Measurements from ENCODE around the gene IGFALS. TPM values are rescaled to one million over a fixed set of nuclear protein-coding genes. Genes with fewer than 3 reads are reported as not detected.
"Not testable (repeated sequence)": the region's sequence is repeated elsewhere in the genome, so short reads cannot be mapped to it uniquely, and the experiment has no call there.

IGFALS gene
- total RNA-seq, 2 donors from 2014 or later, result 0.28 to 0.54 TPM

GRCh38 chr16:1810106-1810505 lies 16.6 kb upstream of the IGFALS start:
- Histone ChIP-seq H3K27ac (no peak overlapping the region), H3K36me3 (peaks cover 34% of the 10 kb centered on the region), H3K4me3 (no peak overlapping the region), H3K4me1 (ENCODE audit: control insufficient read depth in 1 of 2, low read depth in 2 of 2) (no peaks in the 10 kb centered on the region), H3K9me3 (no peaks in the 10 kb centered on the region), H3K27me3 (replicated peaks; ENCODE audit: insufficient read depth) (no peaks in the 10 kb centered on the region)
- ATAC-seq (ENCODE audit: insufficient number of reproducible peaks, low FRiP score, low read depth) (no peak), DNase-seq (ENCODE audit: low spot score) (no peak)
- TF ChIP-seq CTCF (IDR thresholded peaks at IDR 0.05), result no peak

- Histone ChIP-seq H3K9me3 (no peaks in the 10 kb centered on the region), H3K4me3 (no peak overlapping the region), H3K36me3 (peaks cover 34% of the 10 kb centered on the region), H3K27me3 (replicated peaks; ENCODE audit: insufficient read depth) (no peaks in the 10 kb centered on the region), H3K4me1 (ENCODE audit: control insufficient read depth in 1 of 2, low read depth in 2 of 2) (no peaks in the 10 kb centered on the region), H3K27ac (no peak overlapping the region)
- no peak for DNase-seq (ENCODE audit: low spot score)
- TF ChIP-seq CTCF (IDR thresholded peaks at IDR 0.05), result no peak
- ATAC-seq (ENCODE audit: insufficient number of reproducible peaks, low FRiP score, low read depth), result no peak
Measured at GRCh38 chr16:1809281-1809801, 15.8 kb upstream of the IGFALS start.

- H3K36me3 ChIP-seq, result peaks cover 32% of the 10 kb centered on the region
Measured at GRCh38 chr16:1808691-1809090, 15.2 kb upstream of the IGFALS start.

GRCh38 chr16:1807626-1808025 lies 14.1 kb upstream of the IGFALS start:
- H3K4me3 ChIP-seq, result no peak overlapping the region
- H3K27me3 ChIP-seq (replicated peaks; ENCODE audit: insufficient read depth), result no peaks in the 10 kb centered on the region
- DNase-seq (ENCODE audit: low spot score) (no peak), ATAC-seq (ENCODE audit: insufficient number of reproducible peaks, low FRiP score, low read depth) (no peak)
- no peak for TF ChIP-seq CTCF (IDR thresholded peaks at IDR 0.05)
- peaks cover 30% of the 10 kb centered on the region for H3K36me3 ChIP-seq
- no peaks in the 10 kb centered on the region for H3K4me1 ChIP-seq (ENCODE audit: control insufficient read depth in 1 of 2, low read depth in 2 of 2)
- H3K9me3 ChIP-seq, result no peaks in the 10 kb centered on the region
- no peak overlapping the region for H3K27ac ChIP-seq

More at GRCh38 chr16:1808691-1809090, 15.2 kb upstream of the IGFALS start:
- Histone ChIP-seq H3K4me3 (no peak overlapping the region), H3K27ac (no peak overlapping the region), H3K27me3 (replicated peaks; ENCODE audit: insufficient read depth) (no peaks in the 10 kb centered on the region), H3K9me3 (no peaks in the 10 kb centered on the region), H3K4me1 (ENCODE audit: control insufficient read depth in 1 of 2, low read depth in 2 of 2) (no peaks in the 10 kb centered on the region)
- no peak for TF ChIP-seq CTCF (IDR thresholded peaks at IDR 0.05)
- DNase-seq (ENCODE audit: low spot score) (no peak), ATAC-seq (ENCODE audit: insufficient number of reproducible peaks, low FRiP score, low read depth) (no peak)

- TF ChIP-seq CTCF (IDR thresholded peaks at IDR 0.05), result no peak
Measured at GRCh38 chr16:1800701-1801100, 7.2 kb upstream of the IGFALS start.

GRCh38 chr16:1799263-1799662 lies 5.8 kb upstream of the IGFALS start:
- not testable (repeated sequence) for H3K4me1 ChIP-seq (ENCODE audit: control insufficient read depth in 1 of 2, low read depth in 2 of 2); H3K27ac ChIP-seq; H3K4me3 ChIP-seq; H3K27me3 ChIP-seq (replicated peaks; ENCODE audit: insufficient read depth); DNase-seq (ENCODE audit: low spot score); H3K9me3 ChIP-seq; ATAC-seq (ENCODE audit: insufficient number of reproducible peaks, low FRiP score, low read depth); H3K36me3 ChIP-seq

More at GRCh38 chr16:1800701-1801100, 7.2 kb upstream of the IGFALS start:
- Histone ChIP-seq H3K4me3 (no peak overlapping the region), H3K27ac (no peak overlapping the region), H3K27me3 (replicated peaks; ENCODE audit: insufficient read depth) (no peaks in the 10 kb centered on the region), H3K4me1 (ENCODE audit: control insufficient read depth in 1 of 2, low read depth in 2 of 2) (no peaks in the 10 kb centered on the region), H3K9me3 (no peaks in the 10 kb centered on the region), H3K36me3 (no peaks in the 10 kb centered on the region)
- DNase-seq (ENCODE audit: low spot score), result no peak
- ATAC-seq (ENCODE audit: insufficient number of reproducible peaks, low FRiP score, low read depth), result no peak
